COLO829 (cell line): ENCODE data around the gene SMYD3.
A peak's percentile ranks its signal among the peaks of the same experiment; 100 is the strongest.

ENCODE experiments used
- DNase-seq: peaks from one replicate; pipeline ENCODE4 v3.0.0; 2012; ENCODE audit warnings: low spot score

Gene SMYD3

DNA sequence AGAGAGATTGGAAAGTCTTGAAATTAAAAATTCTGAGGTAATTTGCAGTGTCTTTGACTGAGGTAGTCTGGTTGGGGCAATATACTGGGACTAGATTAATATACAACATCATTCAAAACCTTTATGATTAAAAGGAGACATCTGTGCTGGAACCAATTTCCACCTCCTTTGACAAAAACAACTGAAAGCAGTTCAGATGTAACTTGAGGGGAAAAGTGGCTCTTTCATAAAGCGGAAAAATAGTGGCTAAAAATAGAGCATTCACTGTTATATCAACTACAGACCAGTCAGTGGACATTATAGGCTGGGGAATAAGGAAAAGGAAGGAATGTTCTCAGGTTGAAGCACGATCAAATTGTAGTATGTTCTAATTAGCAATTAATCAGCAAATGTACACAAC, 635.9 kb downstream of the SMYD3 start:
- no peak for DNase-seq

DNA sequence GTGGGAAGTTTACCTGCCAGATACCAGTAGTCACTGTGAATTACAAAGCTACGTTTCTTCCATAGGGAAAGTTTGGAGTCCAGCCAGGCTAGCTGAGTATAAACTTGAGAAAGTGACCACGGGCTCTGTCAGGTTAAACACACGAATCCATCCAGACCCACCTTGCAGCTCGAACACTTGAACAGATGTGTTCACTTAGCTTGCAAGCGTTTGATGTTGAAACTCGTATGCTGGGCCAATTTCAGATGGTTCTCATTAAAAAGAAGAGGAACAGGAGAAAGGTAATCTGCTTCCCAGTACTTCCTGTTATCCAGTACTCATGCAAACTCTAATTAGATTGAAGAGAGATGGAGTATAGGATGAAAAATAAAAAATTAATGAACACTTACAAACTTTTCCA, 636.4 kb downstream of the SMYD3 start:
- DNase-seq: no peak

DNA sequence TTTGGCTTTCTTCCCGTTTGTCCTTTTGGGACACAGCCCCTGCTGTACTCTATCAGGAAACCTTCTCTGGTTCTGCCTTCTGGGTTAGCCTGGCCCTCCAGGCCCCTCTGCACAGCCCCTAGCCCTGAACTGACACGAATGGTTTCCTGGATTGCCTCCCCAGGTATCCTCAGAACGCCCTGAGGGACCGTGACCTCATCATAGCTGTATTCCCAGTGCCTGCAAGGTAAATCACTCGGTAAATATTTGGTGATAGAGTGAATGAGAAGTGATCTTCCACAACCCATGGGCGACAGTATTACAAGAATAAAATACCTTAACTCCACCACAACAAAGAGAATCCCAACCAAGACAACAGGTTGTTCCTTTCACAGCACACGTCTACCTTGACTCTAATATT, 637.2 kb downstream of the SMYD3 start:
- no peak for DNase-seq

DNA sequence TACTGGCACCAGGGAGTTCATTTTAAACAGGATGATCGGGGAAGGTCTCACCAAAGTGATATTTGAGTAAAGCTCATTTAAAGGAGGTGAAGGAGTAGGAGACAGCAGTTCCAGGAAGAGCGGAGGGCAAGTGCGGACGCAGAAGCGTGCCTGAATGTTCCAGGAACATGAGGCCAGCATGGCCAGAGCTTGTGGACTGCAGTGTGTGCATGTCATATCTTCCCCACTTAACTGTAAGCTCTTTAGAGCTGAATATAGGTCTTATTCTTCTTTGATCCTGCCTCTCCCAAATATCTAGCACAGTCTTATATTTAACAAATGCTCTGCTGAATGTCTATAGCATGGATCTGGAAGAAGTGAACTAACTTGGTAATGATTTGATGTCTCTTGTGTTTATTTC, 639.3 kb downstream of the SMYD3 start:
- no peak for DNase-seq

DNA sequence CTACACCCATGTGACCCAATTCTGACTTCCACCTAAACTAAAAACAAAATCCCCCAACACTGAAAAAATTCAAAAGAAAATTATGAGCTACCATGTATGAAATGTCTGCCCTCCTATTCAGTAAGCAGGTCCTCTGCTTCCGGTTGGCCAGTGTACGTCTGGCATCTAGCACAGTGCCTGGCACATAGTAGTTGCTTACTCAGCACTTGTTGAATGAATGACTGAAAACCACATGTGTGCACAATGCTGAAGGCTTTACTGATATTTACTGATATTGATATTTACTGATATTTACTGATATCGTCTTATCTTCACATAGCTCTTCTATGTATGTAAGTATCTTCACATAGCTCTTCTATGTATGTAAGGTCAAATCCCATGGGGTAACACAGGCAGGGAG, 642.2 kb downstream of the SMYD3 start:
- DNase-seq: no peak

DNA sequence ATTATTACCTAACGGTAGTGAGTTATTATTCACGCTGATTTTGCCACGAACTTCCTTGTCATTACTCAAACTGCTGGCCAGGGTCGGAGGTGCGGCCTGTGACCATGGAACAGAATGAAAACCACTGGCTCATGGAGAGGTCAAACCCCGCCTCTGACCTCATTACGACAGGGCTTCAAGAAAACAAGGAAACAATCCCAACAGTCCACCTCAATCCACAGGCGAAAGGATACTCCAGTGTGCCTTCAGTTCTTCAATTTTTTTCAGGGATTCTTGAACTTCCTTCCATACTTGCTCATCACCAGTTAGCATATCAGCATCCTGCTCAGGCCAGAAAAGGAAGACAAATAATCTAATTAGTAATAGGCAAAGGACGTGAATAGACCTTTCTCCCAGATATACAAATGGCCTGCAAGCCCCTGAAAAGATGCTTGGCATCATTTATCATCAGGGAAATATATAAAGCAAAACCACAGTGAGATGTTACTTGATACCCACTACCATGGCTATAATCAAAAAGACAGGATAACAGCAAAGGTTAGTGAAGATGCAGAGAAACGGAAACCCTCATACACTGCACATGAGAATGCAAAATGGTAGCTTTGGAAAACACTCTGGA, 643.4 kb downstream of the SMYD3 start:
- no peak for DNase-seq

DNA sequence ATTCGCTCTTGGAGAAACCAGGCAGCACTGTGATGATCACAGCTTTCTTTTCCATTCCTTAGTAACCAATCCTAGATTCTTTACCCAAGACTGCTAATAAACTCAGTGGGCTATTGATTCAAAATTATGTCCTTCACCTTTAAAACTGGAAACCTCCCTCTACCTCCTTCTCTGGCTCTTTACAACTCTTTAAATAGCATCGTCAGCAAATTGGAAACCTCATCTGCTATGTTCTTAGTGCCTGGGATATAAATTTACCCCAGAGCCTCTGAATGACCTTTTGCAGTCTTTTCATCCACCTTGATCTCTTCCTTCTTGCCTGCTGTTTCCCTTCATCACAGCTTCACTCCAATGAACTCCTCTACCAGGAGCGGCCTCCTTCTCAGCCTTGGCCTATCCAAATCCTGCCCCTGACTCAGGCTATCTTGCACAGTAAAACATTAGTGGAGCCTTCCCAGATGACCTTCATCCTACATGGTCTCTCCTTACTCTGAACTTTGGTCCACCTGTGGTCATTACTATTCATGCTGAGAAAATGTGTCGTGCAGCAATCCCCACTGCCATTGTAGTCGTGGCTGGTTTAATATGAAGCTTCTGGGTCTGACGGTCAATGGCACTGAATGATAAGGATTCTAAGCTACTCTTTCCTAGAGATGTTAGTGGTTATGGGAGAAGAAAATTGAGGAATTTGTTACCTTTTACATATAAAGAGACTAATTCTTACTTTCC, 644.1 kb downstream of the SMYD3 start:
- DNase-seq: no peak

DNA sequence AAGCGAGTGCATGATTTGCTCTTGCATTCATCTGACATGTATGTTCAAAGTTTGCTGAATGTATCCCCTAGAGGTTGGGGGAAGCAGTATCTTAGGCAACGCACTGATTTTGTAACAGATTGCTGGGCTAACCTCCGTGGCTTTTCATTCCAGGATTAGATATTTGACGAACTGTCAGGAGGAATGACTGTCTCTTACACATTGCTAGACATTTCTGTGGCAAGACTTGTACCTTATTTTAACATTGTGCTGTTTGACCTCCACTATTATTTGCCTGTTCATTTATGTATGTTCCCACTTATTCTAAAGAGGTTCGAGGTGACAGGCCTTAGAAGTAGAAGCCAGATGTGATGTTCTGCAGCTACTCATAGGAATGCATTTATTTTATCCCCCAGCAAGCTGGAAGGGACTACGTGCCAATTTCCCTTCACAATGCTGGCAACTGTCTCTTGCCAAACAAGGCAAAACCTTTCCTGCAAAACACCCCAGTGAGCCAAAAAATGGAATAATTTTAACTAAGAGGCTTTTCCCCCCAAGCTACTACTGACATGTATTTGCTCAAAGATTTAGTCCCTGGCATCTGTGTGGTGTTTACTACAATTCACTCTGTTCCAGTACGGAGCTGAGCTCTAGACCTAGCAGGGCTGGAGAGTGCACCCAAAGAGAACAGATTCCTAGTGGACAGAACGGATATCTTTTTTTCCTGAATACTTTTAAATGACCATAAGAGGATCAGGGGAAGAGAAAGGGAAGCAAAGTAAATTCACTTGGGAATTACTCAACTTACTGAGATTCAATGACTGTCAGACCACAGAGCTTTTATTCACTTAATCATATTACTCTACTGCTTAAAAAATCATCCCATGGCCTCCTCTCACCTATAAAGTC, 646.2 kb downstream of the SMYD3 start:
- DNase-seq: no peak

DNA sequence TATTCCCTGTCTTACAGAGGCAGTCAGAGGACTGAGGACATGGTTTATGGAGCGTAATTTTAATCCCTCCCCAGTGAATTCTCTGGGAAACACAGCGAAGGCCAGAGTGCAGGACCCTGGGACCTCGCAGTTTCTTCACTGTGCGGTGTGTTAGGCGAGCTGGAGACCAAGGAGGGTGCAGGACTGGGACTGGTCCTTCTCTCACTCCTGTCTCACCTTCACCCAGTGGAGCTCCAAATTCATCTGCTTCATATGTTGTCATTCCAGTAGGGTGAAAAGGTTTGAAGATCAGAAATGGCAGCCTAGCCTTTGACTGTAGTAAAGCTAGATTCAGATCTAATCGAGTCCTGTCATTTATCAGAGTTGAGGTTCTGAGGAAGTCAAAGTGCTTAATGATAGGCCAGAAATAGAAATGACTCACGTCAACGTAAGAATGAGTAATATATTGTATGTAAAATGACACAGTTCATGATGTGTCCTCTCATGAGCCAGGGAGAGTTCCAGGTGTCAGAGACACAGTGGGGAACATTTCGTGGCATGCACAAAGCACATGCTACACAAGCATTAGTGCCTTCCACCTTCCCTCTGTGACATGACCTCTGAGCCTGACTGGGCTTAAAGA, 647.5 kb downstream of the SMYD3 start:
- no peak for DNase-seq

DNA sequence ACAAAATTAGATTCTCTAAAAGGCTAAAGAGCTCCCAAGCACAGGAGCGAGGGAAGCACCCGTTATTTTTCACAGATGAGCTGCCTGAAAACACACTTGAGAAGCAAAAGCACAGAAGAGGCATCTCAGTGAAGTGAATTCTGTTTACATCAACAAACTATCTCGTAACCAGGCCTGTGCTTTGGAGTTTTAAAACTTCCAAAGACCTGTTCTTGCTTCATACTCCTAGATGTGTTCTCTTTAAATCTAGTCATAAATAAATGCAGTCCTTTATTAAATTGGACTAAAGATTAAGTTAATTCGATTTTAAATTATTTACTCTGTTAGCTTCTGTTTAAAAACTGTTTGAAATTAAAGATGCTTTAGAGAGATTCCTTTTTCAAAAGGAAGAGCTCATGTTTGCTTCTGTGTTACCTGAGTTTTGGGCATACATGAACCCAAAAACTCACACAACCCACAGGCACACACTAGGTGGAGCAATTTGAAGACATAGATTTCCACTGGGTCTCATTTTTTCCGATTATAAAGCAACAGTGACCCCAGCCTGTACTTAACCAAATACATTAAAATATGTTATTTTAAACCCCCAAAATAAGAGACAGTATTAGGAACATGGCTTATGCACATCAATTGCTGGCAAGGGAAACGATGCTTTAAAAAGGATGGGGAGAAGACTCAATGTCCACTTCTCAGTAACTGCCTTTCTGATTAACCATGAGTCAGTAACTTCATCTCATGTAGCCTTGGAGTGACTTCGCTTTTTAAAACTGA, 648.2 kb downstream of the SMYD3 start:
- no peak for DNase-seq

DNA sequence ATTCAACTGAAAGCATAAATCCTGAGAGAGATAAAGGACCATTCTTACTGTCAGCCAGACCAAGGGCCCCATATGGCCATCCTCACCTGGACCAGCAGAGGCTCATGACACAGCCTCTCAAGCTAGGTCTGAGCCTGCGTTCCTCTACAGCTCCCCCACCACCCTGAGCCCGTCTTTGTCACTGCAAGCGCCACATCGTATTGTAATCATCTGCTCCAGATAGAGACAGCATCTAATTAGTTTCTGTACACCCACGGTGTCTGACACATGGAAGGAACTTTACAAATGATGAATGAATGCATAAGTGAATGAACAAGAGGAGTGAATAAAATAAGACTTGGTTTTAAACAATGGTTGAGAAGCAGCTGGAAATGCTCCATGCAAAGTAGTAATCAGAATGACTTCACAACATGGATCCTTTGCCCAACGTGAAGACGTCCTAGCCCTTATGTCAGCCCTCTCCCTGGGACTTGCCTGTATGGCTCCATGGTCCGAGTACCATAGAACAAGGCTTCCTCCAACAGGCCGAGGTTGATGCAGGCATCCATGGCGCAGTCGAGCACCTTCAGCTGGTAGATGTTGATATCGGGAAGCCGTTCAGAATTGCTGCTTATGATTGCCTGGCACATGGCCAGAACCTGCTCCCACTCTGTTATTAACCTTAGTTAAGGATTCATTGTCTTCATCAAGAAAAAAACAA, 648.9 kb downstream of the SMYD3 start:
- DNase-seq: no peak

DNA sequence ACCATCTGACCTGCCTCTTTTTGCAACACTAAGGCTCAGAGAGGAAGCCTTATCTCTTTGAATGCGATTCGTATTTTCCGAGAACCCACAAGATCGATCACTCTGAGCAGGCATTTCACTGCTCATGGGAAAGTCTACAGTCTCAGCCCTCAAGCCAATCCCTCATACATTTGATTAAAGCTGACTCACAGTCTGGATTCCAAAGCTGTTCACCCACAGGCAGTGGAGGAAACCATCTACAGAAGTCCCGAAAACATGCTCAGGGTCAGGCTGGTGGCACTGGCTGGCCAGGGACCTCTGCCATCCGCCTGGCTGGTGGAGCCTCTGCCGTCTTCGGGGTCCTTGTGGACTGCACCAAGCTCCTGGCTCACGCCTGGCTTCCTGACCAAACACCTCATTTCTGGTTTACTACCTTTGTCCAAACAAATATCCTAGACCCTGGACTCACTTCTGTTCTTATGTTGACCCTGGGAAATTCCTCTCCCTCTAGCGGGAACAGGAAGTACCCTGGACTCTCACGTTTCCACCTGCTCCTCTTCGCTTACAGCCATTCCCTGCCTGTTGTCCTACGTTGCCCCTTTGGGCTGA, 650.0 kb downstream of the SMYD3 start:
- peak; percentile 25 for DNase-seq

DNA sequence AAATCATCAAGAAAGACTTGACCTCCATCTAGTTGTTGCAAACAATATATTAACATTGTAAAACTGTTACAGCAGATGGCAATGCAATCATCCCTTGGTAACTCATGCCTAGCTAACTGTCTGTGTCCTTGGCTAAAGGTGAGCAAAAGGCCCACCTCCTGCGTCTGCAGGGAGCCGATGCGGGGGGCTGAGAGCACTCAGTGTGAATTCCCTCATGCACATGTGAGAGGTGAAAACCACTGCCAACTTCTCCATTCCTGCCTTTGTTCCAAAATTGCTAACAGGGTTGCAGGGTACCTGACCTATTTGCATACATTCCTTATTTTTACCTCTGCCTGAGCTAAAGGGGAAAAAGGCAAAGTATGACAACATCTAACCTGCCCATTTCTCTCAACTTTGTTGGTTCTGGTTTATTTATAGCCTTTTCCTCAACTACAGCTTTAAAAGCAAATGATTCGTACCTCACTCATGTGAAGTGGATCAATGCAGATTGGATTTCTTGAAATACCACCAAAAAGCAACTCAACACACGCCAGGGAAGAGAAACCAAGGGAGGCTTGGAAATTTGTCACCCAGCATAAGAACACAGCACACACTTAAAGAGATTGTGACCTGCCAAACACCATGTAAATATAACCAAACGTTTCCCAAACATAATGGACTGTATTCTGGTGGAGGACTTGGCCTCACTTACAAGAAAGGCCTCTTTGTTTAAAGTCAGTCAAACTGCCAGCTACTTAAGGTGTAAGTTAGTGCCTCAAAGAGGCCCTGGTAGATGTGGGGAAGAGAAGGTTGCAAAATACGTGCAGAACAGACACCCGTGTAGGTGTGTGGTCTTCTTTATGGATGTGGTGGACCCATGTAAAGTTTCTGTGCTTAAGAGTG, 651.0 kb downstream of the SMYD3 start:
- DNase-seq: peak; percentile 74

DNA sequence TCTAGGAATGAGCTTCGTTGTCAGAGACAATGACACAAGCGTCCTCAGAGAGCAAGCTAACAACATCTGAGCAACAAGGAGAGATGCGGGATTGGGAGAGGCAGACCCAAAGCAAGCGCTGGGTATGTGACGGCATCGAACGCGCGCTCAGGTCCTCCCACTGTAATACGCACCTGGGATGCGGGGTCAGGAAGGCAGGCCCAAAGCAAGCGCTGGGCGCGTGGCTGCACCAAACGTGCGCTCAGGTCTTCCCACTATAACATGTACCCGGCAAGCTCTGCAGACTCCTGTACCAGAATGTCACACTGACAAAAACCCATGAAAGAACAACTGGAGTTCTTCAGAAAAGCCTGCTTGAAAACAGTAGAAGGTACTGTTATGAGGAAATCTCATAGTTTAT, 653.8 kb downstream of the SMYD3 start:
- DNase-seq: no peak

DNA sequence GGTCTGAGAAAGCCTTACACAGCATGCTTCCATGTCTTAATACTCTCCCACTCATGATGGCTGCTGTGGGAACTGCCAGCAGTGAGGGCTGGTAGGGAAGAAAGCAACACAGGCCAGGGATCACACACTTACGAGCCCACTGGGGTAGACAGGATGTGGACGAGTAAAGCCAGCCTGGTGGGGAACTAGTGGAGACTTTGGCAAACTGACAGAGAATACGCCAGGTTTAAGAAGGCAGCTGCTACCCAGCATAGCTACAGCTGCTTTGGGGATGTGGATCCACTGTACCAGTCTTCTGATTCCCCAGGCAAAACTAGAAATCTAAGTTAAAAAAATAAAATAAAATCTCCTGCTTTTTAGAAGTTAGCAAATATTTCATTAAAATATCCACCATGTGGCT, 664.0 kb downstream of the SMYD3 start:
- DNase-seq: no peak

DNA sequence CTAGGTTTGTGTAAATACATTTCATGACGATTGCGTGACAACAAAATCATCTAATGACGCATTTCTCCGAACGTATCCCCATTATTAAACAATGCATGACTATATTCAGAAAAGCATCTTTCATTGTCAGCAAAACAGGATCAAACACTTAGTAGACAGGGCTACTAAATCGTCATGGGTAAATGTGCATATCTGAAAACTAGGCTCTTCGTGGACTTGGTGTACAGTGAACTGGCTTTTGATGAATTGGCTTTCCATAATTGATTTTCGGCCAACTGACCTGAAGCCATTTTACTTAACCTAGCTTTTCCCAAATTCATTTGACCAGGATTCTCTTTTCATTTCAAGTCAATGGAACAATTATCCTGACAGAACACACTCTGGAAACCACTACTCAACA, 665.0 kb downstream of the SMYD3 start:
- peak; percentile 81 for DNase-seq

DNA sequence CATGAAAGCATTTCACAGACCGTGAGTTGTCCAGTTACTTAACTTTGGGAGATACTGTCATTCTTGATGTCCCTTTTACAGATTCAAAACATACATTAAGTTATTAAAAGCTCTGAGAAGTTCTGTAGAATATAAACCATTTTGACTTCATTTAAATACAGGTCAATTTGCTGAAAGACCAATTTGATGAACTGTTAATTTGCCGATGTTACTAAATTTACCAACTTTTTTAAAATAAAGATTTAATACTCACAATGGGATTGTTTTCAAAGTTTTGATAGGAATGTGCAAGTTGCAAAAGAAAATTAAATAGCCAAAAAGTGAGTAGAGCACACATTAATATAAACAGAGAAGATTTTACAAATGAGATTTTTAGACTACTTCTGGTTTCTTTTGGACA, 666.1 kb downstream of the SMYD3 start:
- no peak for DNase-seq

DNA sequence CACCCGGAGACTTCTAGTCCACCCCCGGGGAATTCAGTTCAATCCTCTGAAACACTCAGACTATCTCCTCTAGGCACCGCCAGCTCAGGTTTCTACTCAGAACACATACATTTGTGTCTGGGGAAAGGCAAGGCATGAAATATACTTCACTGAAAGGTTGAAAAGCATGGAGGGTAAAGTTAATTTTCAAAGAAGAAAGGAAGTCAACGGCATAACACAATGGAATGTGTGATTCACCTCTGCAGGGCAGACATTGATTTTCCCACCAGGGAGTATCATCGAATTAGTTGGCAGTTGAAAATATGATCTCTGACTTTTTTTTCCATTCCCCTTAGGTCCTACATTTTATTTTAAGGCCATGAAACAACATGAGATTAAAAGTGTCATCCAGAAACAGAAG, 669.4 kb downstream of the SMYD3 start:
- DNase-seq: no peak

DNA sequence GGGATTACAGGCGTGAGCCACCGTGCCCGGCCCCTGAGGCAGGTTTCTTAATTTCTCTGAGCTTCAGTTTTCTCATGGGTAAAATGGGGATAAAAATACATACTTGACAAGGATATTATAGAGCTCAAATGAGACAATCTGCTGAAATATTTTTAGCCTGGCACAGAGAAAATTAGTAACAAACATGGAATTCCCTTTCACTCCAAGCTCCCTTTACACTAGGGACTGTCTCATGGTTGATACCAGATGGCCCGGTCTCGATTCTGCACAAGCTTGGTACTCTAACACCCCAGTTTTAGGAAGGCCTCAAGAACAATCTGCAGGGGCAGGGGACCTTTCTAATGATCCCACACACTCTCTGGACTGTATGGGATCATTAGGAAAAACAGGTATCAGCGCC, 671.7 kb downstream of the SMYD3 start:
- no peak for DNase-seq

DNA sequence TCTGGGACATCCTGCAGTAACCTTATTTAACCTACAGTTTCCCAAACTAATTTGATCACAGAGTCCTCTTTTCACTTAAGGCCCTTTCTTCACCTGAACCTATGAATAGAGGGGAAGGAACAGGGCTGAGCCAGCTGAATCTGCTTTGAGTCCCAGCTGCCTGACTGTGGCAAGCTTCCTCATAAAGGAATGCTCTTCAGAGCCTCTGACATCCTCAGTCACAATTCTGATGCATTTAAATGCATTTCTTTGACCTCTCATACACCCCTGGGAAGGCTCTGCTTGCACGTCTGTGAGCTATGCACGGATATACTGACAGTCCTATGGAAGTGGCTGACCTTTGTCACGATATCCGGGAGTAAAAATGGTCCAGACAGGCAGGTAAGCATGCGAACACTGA, 673.1 kb downstream of the SMYD3 start:
- DNase-seq: no peak
